Mesothelial cell of epicardium (in vitro differentiated cells): ENCODE measurements around the gene FRMPD4. TPM values are rescaled to one million over a fixed set of nuclear protein-coding genes. Genes with fewer than 3 reads are reported as not detected.

Experiments
- DNase-seq, 2 experiments: peaks; one replicate each; pipeline ENCODE4 v3.0.0; 2021; ENCODE audit warnings: low spot score in 2 of 2; ENCODE audit not compliant: unreplicated experiment in 2 of 2
- H3K27ac Mint-ChIP-seq: 2 replicates; pipeline ENCODE4 v1.8.0; 2021; ENCODE audit warnings: mixed read lengths
- H3K27me3 Mint-ChIP-seq: 2 replicates; pipeline ENCODE4 v1.8.0; 2021; ENCODE audit warnings: low read depth, mixed read lengths
- H3K36me3 Mint-ChIP-seq: 2 replicates; pipeline ENCODE4 v1.8.0; 2021; ENCODE audit warnings: mixed read lengths
- H3K4me1 Mint-ChIP-seq: 2 replicates; pipeline ENCODE4 v1.8.0; 2021; ENCODE audit warnings: mixed read lengths
- H3K4me3 Mint-ChIP-seq: 2 replicates; pipeline ENCODE4 v1.8.0; 2021; ENCODE audit warnings: mild to moderate bottlenecking, moderate library complexity, mixed read lengths
- H3K9me3 Mint-ChIP-seq: 2 replicates; pipeline ENCODE4 v1.8.0; 2021; ENCODE audit warnings: mixed read lengths
- total RNA-seq: library from RNA; stranded (reverse); gene quantifications from 3 replicates; pipeline ENCODE4 v1.2.1, GENCODE V29; 2021
- TF ChIP-seq, protein P1 (sequence below): fragments of 200-600 bp; sonication (generic); IDR thresholded peaks from one replicate; pipeline ENCODE4 v1.5.0; 2021; ENCODE audit warnings: antibody characterized with exemption; ENCODE audit not compliant: unreplicated experiment

The FRMPD4 gene
- total RNA-seq, 1 donor from 2014 or later: not detected

DNA sequence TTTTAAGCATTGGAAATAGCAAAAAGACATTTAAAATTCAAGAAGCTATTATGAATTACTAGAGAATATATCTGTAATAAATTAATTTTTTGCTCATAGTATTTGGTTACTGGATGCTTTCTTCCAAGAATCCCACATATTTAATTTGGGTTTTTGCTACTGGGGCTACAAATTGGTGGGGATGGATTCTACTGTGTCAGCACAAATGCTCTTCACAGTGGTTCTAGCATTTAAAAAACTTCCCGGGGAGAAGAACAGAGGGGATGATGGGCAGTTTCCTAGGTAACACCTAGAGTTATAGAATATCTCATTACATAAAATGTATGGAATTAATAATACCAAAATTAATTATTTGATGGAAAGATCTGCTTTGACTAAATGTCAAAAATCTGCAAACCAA lies 584.0 kb downstream of the FRMPD4 start:
- H3K4me3 Mint-ChIP-seq: no peak overlapping the region
- H3K27me3 Mint-ChIP-seq: peaks cover 34% of the 10 kb centered on the region
- no peaks in the 10 kb centered on the region for H3K4me1 Mint-ChIP-seq
- TF ChIP-seq, protein P1, sequence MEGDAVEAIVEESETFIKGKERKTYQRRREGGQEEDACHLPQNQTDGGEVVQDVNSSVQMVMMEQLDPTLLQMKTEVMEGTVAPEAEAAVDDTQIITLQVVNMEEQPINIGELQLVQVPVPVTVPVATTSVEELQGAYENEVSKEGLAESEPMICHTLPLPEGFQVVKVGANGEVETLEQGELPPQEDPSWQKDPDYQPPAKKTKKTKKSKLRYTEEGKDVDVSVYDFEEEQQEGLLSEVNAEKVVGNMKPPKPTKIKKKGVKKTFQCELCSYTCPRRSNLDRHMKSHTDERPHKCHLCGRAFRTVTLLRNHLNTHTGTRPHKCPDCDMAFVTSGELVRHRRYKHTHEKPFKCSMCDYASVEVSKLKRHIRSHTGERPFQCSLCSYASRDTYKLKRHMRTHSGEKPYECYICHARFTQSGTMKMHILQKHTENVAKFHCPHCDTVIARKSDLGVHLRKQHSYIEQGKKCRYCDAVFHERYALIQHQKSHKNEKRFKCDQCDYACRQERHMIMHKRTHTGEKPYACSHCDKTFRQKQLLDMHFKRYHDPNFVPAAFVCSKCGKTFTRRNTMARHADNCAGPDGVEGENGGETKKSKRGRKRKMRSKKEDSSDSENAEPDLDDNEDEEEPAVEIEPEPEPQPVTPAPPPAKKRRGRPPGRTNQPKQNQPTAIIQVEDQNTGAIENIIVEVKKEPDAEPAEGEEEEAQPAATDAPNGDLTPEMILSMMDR: no peak
- no peaks in the 10 kb centered on the region for H3K36me3 Mint-ChIP-seq
- H3K9me3 Mint-ChIP-seq: peaks cover 21% of the 10 kb centered on the region
- no peak overlapping the region for H3K27ac Mint-ChIP-seq
- no peak for DNase-seq

DNA sequence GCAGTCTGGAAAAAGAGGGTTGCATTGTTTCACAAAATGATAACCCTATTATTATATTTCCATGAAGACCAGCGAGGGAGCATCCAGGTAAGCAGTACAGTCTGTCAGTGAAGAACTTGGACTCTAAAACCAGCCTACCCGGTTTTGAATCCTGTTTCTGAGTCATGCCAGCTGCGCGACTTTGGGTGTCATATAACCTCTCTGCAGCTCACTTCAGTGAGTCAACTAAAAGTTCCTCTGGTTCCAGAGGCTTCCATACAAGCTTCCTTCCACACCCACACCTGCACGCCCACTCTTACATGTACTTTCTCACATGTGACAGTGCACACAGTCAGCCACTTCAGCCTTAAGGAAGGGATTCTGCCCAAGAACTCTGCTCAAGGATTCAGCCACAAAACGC lies 603.1 kb downstream of the FRMPD4 start:
- Mint-ChIP-seq H3K9me3 (peaks cover 14% of the 10 kb centered on the region), H3K4me1 (no peaks in the 10 kb centered on the region), H3K27ac (no peak overlapping the region), H3K36me3 (no peaks in the 10 kb centered on the region), H3K27me3 (no peaks in the 10 kb centered on the region), H3K4me3 (no peak overlapping the region)
- TF ChIP-seq, protein P1: no peak
- DNase-seq: no peak

DNA sequence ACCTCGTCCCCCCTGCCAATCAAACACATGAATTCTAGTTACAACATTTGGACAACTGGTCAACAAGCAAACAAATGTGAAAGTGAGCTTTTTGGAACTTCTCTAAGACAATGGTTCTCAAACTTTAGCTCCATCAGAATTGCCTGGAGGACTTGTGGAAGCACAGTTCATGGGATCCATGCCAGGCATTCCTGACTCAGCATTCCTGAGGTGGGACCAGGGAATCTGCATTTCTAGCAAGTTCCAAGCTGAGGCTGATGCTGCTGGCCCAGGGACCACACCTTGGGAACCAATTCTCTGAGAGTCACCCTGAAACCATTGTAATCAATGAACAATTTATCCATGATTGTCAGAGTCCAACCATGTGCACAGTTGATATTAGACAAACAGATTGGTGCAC lies 609.2 kb downstream of the FRMPD4 start:
- DNase-seq: no peak
- TF ChIP-seq, protein P1: no peak
- H3K9me3 Mint-ChIP-seq: peaks cover 26% of the 10 kb centered on the region
- no peaks in the 10 kb centered on the region for H3K27me3 Mint-ChIP-seq
- H3K36me3 Mint-ChIP-seq: no peaks in the 10 kb centered on the region
- H3K4me1 Mint-ChIP-seq: no peaks in the 10 kb centered on the region
- no peak overlapping the region for H3K4me3 Mint-ChIP-seq
- H3K27ac Mint-ChIP-seq: no peak overlapping the region

DNA sequence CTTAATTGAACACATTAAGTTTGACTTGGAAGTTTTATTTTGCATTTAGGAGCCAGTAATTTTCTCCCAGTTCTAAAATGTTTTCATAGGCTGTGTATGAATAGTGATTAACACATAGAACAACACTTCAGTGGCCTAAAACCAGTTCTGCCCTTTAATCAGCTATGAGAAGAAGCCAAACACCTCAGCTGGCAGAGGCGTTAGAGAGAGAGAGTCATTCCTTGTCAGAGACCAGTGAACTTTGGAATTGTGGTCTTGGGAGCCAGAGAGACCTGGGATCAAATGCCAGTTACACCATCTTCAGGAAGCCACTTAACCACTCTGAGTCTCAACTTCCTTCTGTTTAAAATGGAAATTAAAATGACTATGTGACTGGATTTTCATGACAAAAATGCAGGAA lies 613.6 kb downstream of the FRMPD4 start:
- Mint-ChIP-seq H3K4me3 (no peak overlapping the region), H3K27ac (no peak overlapping the region), H3K36me3 (no peaks in the 10 kb centered on the region), H3K4me1 (no peaks in the 10 kb centered on the region), H3K9me3 (peaks cover 33% of the 10 kb centered on the region), H3K27me3 (no peaks in the 10 kb centered on the region)
- DNase-seq: no peak
- TF ChIP-seq, protein P1: no peak

DNA sequence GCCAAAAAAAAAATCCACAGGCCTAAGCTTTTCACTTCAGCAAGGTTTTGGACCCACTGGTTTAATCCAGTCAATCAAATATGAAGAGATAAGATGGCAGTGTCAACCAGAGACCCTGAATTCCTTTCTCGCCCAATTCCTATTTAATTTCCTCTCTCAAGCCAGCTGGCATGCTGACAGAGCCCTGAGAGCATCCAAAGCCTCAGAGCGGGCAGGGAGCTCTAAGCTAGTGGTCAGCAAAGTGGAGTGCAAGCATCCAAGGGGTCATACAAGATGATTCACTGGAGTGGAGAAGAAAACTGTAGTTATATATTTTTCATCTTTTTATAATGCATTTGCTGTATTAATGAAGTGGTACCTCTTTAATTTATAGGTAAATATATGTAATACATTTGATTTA lies 615.1 kb downstream of the FRMPD4 start:
- DNase-seq: no peak
- Mint-ChIP-seq H3K4me3 (no peak overlapping the region), H3K36me3 (no peaks in the 10 kb centered on the region), H3K27ac (no peak overlapping the region), H3K4me1 (no peaks in the 10 kb centered on the region), H3K27me3 (peaks cover 2% of the 10 kb centered on the region), H3K9me3 (peaks cover 30% of the 10 kb centered on the region)
- TF ChIP-seq, protein P1: no peak

DNA sequence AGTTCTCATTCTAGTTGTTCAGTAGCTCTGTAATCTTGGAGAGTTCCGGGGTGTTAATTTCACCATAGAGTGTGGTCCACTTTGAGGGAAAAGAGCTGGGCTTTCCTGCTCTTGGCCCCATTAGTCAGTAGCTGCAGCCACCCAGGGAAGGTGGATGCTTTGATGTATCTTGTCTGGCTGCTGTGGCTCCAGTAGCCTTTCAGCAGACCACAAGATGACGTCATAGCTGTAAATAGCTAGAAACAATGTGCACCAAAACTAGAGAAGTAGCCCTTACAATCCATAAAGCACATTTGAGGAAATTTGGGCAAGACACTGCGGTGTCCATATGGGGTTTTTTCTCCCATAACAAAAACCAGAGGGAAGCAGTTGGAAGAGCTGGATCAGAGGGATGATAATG lies 620.0 kb downstream of the FRMPD4 start:
- Mint-ChIP-seq H3K4me1 (no peaks in the 10 kb centered on the region), H3K27me3 (peaks cover 2% of the 10 kb centered on the region), H3K27ac (no peak overlapping the region), H3K9me3 (peaks cover 35% of the 10 kb centered on the region), H3K4me3 (no peak overlapping the region), H3K36me3 (no peaks in the 10 kb centered on the region)
- TF ChIP-seq, protein P1: no peak
- DNase-seq: no peak
